NCI-H345 (cell line): Measurements from ENCODE around the gene PRDM8.

Source experiments
- DNase-seq: peaks from one replicate; lab custom pipeline; 2025; lab: John Stamatoyannopoulos, UW

The PRDM8 gene

DNA sequence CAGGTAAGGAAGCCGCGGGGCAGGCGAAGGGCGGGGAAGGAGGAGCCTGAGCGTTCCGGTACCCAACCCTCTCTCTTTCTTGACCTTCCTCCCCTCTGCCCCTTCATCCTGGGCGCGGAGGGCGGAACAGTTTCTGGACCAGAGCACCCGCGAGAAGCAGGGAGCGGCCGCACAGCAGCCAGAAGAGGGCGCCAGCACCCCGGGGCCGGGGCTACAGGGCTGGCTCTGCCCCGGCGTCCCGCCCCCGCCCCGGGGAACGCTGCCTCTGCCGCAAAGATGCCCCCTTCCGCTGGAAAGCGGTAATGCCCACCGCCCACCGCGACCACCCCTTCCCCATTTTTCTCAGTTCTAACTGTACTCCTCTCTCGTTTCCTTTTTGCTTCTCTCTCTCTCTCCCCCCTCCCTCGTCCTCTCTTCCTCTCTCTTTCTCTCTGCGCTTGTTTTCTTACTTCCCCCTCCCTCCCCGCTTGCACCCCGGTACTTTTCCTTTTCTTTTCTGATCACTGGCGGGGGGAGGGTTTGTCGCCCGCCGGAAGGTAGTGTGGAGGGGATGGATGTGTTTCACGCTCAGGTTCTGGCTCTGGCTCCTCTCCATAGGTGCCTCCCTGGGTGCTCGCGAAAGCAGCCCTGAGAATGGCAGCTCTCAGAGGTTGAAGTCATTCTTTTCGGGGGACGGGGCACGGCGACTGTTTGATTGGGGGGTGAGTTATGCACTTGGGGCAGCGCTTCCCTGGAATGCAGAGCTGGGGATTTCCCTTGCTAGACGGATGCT is 13.1 kb upstream of the PRDM8 start:
- DNase-seq: peak; percentile 74

DNA sequence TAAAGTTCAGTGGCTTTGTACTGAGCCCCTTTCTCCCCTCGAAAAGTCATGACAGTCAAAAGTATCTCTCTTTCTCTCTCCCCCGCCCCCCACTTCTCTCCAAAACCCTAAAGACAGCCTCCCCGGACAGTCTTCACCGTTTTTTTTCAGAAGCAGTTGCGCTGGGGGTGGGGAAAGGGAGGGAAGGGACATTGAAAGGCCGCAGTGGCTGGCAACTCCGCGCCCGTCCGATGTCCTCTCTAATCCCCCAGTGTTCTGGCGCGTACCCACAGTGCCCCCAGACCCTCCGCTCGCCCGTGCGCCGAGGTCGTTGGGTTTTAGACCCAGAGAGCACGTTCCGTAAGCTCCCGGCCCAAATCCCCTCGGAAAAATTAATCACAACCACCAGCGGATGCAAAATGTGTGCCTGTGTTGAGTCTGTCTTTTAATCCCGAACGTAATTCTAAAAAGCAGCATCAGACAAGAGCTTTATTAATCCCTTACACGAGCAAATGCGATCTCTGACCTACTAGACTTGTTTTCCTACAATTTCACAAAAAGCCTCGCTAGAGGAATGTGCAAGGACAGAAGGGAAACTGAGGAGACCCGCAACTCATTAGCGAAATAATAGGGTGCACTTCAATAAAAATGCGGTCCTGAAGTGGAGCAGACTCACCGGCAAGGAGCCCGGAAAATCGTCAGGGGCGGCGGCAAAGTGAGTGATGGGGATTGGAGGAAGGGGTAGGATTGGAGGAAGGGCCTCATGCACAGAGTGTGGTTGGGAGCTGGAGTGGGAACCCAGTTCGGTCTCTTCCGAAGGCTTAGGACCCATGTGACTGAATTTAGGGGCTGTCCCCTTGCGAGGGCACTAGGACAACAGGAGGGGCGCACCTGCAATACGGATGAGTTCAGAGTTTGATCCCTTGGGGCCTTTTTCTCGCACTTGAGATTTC is 12.2 kb upstream of the PRDM8 start:
- no peak for DNase-seq

DNA sequence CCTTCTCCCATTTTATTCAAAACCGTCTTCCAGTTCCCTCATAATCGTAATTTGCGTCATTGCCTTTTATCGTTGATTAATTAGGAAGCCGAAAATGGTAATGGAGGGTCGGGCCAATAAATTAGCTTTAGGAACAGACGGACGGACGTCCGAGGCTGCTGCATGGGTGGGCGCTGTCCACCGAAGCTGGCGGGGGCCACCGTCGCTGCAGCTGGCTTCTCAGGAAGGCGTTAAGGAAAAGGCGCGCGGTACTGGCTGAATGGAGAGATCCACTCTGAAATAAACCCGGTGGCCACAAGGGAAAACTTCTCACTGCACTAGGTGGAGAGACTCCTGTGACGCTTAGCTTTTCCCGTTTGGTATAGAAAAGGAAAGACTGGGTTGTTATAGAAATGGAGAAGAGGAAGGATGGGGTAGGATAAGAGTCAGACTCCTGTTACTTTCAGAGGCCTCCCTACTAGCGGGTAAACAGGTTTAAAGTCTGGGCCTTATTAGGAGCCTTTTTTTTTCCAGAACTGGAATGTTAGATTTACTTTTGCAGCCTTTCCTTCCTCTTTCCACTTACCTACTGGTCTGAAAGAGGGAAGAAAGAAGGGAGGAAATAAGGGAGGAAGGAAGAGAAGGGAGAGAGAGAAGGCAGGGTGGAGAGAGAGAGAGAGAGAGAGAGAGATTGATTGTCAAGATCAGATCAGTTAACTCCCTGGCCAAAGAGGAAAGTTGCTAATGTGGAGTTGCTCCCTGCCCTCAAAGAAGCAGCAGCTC is 11.3 kb upstream of the PRDM8 start:
- no peak for DNase-seq

DNA sequence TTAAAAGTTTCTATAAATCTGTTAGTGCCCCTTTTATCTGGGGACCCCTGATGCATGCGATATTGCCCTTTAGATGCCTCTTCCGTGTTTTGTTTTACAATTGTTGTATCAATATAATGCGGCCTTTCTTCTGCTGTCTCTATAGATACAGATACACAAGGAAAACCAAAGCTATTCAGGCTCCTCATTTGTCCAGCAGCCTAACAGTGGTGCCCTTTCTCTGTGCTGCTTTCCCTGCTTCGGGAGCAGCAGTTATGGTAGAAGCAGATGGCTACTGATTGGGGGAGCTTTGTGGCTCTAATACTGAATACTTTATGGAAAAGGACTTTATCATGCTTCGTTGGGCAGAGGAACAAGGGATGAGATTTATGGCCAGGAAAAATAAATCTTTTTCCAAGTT is 10.6 kb upstream of the PRDM8 start:
- no peak for DNase-seq

DNA sequence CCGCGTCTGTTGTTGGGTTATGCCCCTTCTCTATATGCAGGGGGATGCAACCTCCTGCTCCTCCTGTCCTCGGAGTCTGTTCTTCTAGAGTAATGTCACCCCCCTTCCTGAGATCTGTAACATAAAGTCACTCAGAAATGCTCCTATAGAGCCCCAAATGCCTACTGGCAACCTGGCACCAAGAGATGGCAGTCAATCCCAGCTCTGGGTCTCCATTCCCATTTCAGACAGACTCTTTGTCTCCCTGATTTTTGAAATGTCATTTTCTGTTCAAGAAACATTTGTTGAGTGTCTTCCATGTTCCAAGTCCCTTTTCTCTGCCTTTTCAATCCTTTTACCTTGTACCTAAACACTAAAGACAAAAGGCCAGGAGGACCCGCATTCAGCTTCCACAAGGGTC is 9.6 kb upstream of the PRDM8 start:
- no peak for DNase-seq

DNA sequence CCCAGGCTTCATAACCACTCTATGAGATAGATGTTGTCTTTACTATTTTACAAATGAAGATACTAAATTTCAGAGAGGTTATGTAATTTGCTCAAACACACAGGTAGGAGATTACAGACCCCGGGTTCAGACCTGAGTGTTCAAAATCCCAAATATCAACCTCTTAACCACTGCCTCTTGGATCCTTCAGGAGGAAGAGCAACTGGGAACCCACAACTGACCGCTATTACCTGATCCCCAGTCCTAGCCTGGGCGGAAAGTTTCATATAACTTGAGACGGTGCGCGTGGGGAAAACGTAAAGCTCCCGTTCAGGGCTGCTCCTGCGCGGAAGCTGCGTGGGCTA is 8.9 kb upstream of the PRDM8 start:
- DNase-seq: no peak

DNA sequence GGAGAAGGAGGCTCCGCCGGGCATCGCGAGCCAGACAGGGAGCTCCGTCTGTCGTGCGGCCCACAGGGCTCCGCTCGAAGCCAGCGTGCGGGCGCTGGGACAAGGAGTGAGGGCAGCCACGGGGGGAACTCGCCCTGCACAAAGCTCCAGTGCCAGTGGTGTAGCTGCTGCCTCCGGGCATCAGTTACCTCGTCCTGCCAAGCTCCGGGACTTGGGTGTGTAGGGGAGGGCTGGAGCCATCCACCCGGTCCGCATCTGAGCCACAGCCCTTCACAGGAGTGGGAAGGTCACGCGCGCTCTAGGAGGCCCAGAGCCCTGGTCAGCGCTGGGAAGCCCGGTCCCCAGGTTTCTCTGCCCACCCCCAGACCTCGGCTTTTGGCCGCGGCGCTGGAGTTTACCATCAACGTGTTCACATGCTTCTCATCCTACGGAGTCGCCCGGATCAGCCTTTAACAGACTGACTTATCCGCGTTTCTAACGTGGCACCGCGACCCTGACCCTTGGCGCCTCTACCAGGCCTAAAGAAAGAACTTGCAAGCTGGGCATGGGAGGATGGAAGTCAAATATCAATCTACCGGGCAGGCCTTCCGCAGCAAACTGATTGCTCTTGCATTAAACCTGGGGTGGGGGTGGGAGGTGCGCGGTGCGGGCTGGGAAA is 8.4 kb upstream of the PRDM8 start:
- no peak for DNase-seq

DNA sequence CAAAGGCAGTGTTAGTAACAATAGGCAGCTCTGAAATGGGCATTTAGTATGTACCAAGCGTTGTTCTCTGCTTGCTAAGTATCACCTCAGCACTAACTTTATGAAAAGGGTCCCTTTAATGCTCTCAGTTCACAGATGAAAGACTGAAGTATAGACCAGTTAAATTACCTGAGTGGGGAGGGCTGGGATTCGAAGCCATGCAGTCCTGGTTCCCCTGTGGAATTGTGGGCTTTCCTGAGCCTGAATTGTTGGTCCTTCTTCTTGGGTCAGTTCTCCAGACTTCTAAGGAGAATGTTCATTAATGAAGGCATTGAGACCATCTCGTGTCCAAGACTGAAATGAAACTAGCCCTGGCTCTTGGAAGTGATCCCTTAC is 7.7 kb upstream of the PRDM8 start:
- no peak for DNase-seq

DNA sequence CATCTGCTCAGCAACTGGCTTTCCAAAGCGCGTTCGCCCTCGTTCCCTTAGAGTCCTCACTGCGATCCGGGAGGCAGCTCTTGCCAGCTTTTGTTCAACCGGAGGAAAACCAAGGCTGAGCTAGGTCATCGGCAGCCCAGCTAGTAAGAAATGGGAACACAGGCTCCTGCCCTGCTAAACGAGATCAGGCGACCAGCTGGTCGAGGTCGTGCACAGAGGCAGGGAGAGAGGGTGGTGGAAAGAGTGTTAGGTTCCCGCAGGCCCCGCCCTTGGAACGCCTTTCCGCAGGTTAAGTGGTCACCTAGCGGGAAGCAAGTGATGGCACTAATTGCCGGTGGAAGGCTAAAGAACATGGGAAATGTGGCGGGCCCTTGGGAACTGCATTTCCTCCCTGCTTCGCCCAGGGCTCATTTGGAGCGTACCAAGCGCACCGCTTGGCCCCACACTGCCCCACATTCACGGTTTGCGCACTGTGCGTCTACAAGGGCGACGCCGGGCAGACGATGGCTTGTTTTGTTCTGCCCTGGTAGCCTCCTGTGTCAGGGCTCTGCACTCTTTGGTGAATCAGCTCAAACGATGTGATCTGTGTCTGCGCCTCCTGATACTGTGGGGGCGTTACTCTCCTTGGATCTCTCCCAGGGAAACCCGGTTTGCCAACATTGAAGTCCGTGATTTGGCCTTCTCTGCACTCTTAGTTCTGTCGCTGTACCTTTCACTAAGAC is 7.2 kb upstream of the PRDM8 start:
- DNase-seq: no peak

DNA sequence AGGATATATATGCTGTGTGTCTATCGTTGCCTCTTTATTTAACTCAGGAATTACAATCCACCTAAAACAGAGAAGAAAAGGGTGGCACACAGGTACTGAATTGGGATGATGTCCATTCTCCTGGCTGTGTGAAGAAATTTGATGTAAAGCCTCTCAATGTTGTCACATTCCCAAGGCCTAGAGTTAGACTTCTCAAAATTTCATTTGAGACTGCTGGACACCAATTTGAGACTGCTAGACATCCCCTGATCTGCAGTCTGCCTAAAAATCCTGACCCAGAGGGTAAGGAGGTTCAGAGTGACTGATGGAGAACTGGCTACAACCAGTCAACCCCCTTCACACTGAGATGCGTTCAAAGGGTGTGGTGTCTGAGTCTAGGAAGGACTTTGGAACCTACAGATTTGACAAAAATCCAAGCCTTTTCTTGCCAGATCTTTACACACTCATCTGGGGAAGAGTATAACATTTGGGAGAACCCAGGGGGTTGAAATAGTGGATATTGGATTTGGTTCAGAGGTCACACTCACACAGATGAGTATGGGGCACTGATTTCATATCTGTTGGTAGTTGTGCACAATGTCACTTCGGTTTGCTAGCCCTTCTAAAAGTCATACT is 4.9 kb upstream of the PRDM8 start:
- DNase-seq: no peak

DNA sequence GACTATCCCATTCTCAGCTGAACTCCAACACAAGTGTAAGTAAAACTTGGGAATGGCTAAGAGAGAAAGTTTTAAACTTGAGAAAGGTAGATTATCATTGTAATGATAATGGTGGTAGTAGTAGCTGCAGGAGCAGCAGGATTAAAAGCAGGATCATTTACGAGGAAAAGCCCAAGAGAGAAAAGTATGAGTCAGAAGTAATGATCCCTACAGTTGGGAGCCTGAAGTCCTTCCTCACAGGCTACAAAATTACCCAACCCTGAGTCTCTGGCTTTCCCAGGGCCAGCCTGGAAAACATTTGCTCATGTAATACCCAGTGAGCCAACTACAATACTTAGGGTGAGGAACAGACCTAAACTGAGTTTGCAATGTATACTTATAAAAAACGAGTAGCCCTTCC is 4.4 kb upstream of the PRDM8 start:
- no peak for DNase-seq

DNA sequence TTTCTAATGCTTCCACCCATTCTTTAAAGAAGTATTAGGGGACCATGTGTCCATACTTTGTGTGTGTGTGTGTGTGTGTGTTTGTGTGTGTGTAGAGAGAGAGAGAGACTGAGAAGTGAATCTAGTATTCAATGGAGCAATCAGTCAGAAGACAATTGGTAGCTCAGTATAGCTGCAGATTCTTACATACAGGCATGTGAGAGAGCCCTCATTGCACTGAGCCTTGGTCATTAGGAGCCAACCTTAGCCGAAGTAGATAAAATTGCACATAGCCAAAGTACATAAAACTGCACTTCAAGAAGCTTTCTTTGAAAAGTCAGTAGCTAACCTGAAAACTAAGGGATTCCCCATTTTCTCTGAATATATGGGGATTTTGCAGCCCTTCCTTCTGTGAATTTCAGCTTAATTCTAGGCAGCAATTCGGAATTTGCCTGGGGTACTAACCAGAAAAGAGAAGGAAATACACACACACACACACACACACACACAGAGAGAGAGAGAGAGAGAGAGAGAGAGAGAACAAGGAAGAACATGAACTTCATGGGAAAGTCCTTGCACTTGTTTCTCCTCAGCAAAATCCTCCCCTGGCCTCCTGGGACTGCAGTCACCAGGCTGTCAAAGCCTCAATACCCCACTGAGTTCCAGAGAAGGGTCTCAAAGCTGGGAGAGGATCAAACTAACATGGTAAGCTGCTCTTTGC is 1.7 kb upstream of the PRDM8 start:
- no peak for DNase-seq

DNA sequence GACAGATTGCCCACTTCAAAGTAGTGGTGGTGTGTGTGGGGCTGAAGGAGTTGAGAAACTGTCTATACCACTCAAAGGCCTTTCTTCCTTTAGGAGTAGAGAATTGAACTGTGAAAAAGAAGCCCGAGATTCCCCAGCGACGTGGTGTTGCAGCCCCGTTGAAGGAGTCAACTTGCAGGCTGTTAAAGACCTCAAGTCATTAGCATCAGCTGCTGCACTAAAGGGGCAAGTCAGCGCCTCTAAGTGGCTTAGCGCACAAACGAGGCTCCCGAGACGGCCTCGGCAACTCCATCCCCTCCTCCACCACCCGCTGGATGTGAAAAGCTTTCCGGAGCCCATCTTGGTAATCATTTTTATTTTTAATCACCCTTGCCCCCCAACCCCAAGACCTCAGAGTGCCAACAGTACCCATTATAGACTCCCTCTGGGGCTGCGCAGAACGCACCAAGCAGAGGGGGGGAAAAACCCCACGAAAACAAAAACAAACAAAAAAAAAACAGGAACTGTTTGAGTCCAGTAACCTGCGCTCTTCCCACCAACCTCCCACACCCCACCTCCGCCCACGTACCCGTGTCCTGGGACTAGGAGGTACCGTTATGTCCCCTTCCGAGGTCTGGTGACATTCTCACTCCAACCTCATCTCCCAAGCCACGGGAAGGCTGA is 913 bp upstream of the PRDM8 start:
- DNase-seq: no peak

DNA sequence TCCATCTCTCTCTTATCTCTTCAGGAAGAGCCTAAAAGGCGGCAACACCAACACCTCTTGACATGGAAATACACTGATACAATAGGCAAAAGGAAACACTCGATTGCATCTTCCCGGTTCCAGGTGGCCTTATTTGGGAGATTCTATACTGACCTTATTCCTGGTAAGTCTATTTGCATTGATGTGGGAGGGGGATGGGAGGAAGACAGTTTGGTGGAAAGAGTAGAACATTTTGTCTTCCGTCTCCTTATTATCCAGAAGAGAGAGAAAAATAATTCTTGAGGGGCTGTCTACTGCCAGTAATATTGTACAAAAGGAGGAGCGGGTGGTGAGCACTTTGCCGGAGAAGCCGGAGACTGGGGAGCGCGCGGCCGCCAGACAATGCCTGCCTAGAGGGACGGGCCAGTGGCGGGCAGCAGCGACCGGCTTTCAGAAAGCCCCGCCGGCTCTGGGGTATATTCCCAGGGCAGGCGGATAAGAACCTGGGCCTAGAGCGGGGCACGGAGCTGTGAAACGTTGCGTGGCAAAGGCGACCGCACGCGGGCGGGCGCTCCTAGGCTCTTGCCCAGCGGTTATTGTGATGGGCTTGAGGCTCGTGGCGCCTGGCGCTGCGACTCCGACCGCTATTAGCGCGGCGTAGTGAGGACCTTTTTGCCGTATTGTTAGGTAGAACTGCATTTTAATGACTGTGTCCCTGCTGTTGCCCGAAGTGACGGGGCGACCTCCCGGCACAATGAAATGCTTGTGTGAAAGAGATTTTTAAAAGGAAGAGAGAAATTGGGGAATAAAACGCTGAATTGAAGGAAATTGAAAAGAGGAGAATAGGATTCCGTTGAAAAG is 518 bp downstream of the PRDM8 start:
- peak; percentile 32 for DNase-seq

DNA sequence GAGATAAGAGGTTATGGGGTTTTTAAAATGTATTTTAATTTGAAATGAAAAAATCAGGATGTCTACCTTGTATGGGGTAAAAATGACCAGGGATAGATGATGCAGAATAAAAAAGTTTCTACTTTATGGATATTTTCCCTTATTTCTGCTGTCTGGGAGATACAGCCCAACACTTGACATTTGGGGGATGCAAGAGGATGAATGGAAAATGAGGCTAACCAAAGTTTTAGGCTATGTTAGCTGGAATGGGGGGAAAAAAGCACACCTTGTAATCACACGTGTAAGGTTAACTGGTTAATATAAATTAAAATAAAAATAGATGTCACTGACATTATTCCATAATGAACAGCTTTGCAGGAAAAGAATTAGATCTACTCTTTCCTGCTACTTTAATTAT is 1.1 kb downstream of the PRDM8 start:
- DNase-seq: no peak

DNA sequence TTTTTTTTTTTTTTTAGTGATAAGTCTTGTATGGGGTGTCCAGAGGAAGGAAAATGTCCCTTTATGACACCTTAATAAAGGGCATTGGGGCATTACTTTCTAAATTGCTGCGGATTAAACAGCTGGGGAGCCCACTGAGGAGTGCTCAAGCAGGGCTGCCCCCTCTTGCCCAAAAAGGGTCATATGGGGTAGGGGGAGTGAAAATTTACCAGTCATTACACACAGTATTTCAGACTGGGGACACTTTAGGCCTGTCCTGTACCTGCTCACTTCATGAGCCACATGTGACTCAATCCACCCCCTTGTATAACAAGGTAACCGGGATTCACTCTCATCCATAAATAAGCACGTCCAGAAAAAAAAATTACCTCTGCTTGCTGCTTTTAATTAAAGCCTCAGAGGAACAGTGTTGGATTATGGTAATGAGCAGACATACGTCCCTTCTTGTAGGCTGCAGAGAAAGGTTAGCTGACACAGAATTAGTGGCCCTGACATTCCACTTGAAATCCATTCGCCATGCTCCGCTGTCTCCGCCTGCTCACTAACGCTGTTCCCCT is 1.8 kb downstream of the PRDM8 start:
- DNase-seq: no peak

DNA sequence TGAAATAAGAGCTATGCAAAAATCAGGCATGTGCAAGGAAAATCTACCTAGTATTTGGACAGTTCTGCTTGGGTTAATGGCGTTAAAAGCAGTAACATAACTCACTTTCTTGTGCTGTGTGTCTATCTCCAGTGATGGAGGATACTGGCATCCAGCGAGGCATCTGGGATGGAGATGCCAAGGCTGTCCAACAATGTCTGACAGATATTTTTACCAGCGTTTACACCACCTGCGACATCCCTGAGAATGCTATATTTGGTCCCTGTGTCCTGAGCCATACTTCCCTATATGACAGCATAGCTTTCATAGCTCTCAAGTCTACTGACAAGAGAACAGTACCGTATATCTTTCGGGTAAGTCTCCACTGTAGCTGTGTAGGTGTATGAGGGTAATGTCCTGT is 2.6 kb downstream of the PRDM8 start:
- DNase-seq: no peak

DNA sequence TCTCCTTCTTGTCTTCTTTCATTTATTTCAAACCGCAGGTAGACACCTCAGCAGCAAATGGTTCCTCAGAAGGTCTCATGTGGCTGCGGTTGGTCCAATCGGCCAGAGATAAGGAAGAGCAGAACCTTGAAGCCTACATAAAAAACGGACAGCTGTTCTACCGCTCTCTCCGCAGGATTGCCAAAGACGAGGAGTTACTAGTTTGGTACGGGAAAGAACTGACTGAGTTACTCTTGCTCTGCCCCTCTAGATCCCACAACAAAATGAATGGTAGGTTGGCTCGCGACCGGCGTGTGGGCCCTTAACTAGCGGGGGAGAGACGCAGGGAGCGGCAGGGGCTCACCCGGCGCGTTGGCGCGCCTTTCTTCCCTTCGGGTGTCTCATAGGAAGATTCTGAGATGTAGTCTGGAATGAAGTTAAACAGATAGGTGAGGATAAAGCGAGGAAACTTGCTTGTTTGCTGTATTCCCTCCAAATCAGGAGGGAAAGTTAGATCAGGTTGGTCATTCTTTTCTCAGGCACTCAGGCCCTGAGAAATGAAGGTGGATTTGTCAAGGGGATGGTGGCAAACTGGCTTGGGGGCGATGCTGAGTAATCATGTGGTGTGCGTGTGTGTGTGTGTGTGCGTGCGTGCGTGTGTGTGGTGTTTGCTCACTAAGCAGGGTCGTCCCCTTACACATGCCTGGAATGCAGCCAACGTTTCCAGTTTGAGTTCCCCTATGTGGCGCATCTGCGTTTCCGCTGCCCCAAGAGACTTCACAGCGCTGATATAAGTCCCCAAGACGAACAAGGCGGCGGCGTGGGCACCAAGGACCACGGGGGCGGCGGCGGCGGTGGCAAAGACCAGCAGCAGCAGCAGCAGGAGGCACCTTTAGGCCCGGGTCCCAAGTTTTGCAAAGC is 4.2 kb downstream of the PRDM8 start:
- no peak for DNase-seq
